GM19397 (cell line): ENCODE results near the gene BSDC1.
"Not testable (repeated sequence)": the region's sequence is repeated elsewhere in the genome, so short reads cannot be mapped to it uniquely, and the experiment has no call there.

Experiments
- ATAC-seq: cut with Tn5 transposase; IDR thresholded peaks from one replicate; pipeline ENCODE4 v1.9.1; 2021; ENCODE audit warnings: mild to moderate bottlenecking, moderate library complexity; ENCODE audit not compliant: unreplicated experiment

BSDC1 gene

DNA sequence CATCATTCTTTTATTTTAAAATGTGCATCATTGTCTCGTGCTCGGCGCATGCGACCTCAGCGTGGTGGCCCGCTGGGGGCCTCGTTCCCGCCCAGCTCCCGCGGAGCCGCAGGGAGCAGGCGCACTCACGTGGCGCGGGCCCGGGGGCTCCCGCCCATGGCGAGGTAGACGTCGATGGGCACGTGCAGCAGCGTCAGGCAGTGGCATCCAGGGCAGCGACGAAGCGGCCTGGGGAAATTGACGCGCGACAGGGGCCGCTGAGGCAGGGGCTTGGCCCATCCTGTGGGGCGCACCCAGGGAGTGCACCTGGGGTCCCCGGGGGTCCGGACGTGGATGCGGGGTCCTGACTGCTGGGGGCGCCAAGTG lies 33.0 kb downstream of the BSDC1 start:
- no peak for ATAC-seq

- ATAC-seq: no peak
These were observed 35.8 kb downstream of the BSDC1 start for GRCh38 chr1:32358435-32358834.

GRCh38 chr1:32357614-32358013 lies 36.6 kb downstream of the BSDC1 start:
- no peak for ATAC-seq

GRCh38 chr1:32356478-32356877 lies 37.8 kb downstream of the BSDC1 start:
- ATAC-seq: no peak

GRCh38 chr1:32355778-32356177 lies 38.5 kb downstream of the BSDC1 start:
- ATAC-seq: not testable (repeated sequence)

GRCh38 chr1:32353886-32354570 lies 40.2 kb downstream of the BSDC1 start:
- ATAC-seq: no peak

DNA sequence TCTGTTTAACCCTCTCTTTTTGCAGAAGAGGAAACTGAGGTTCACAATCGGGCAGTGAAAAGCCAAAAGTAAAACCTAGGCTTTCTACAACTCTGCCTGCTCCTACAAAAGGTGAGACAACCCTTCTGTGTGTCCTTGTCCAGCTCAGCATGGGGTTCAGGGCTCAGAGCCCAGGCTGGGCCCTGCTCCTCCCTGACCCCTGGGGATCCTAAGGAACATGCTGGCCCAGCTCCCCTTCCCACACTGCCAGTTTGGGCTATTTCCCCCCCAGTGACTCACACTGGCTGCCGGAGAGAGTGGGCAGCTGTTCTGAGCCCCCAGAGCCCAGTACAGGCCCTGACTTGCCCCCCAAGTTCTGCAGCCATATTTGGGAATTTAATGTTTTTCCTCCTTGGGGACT lies 40.8 kb downstream of the BSDC1 start:
- ATAC-seq: no peak

DNA sequence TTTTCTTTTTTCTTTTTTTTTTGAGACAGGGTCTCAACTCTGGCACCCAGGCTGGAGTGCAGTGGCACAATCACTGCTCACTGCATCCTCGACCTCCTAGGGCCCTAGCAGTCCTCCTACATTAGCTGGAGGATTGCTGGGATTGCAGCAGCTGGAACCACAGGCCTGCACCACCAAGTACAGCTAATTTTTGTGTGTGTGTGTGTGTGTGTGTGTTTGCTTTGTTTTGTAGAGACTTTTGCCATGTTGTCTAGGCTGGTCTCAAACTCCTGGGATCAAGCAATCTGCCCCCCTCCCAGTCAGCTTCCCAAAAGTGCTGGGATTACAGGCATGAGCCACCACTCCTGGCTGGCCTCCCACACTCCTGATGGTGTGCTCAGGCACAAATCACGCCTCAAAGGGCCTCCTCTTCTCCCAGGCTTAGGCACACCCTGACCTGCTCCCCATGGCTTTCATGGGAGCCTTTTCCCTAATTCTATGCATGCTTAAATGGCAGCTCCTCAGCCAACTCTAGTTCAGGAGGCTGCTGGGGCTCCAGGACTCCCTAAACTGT lies 41.3 kb downstream of the BSDC1 start:
- no peak for ATAC-seq

DNA sequence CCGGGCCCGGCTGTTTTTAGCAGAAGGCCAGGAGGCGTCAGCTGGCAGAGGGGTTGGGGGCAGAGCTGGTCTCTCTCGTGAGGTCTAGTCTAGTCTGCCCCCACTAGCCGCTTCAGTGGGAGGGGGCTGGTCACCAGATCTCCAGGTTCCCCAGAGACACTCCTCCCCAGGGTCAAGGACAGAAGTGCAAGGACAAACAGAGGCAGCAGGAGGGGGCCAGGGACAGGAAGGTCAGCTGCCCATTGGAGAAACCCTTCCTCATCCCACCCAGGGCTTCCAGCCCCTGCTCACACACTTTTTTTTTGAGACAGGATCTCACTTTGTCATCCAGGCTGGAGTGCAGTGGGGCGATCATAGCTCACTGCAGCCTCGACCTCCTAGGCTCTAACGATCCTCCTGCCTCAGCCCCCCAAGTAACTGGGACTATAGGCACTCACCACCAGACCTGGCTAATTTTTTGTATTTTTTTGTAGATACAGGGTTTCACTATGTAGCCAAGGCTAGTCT lies 41.9 kb downstream of the BSDC1 start:
- ATAC-seq: no peak

DNA sequence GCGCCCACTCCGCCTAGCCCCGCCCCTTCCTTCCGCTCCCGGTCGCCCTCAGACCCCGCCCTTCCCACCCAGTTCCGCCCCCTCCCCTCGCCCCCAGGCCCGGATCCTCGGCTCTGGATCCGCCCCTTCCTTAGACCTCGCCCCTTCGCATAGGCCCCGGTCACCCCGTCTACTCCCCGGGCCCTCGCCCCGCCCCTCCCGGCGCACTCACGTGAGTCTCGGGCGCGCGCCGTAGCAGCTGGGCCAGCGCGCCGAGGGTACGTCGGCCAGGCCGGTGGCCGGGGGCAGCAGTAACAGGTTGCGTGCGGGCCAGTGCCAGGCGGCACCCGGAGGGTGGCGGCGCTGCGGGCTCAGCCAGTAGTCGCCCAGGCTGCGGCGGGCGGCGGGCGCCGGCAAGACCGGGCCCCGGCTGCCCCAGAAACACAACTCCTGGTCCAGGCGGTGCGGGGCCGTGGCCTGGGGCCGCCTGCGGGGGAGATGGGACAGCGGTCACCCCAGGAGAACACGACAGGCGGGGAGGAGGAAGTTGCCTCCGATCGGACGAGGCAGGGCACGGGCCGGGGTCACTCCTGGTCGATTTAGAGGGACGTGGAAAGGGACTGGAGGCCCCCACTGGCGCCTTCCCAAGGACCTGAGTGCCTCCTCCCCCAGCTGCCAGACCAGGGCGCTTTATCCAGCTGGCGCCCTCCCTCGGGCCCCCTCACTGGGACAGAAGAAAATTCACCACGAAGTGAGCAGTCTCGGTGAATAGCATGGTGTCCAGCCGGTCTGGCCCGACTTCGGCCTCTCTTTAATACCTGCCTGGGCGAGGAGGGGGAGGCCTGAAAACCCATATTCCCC lies 42.6 kb downstream of the BSDC1 start:
- ATAC-seq: peak; percentile 88

GRCh38 chr1:32350785-32351398 lies 43.3 kb downstream of the BSDC1 start:
- ATAC-seq: peak; percentile 43

DNA sequence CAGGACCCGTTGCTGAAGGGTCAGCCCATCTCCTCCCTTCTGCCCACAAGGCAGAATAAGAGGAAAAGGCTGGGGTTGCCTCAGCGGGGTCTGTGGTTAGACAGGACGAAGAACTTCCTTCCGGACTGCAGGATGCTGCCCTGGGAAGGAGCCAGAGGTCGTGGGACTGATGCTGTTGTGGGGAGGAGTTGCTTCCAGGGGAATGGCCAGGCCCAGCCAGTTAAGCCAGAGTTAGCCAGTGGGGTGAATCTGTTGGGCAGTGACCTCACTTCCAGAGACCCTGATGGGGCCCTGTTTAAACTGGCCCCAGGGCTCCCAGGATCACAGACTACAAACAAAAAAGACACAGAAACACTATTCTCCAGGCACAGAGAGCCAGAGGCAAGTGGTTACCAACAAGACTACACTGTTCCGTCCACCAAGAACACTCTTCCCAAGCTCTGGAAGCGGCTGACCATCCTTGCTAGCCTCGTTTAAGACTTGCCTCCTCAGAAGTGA lies 45.0 kb downstream of the BSDC1 start:
- ATAC-seq: no peak

DNA sequence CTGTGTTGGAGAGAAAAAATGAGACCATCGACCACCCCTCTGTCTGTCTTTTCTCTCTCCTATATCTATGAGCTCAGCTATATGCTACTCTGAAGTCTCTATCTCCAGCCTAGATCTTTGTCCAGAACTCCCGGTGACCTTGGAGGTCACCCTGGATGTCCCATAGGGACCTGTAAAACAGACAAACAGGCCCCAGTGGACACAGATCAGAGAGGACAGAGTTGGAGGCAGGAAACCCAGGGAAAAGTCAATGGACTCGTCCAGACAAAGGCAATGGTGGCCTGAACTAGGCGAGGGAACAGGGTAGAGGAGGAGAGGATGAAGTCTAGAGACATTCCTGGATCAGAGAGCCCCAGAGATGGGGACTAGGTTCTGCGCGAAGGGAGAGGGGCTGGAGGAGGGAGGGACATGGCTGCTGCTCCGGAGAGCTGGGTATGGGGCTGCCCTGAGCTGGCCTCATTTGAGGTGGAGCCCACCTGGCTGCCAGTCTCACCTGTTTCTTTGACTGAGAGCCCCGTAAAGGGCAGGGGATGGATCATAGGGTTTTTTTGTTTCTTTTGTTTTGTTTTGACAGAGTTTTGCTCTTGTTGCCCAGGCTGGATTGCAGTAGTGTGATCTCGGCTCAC lies 47.6 kb downstream of the BSDC1 start:
- ATAC-seq: no peak

DNA sequence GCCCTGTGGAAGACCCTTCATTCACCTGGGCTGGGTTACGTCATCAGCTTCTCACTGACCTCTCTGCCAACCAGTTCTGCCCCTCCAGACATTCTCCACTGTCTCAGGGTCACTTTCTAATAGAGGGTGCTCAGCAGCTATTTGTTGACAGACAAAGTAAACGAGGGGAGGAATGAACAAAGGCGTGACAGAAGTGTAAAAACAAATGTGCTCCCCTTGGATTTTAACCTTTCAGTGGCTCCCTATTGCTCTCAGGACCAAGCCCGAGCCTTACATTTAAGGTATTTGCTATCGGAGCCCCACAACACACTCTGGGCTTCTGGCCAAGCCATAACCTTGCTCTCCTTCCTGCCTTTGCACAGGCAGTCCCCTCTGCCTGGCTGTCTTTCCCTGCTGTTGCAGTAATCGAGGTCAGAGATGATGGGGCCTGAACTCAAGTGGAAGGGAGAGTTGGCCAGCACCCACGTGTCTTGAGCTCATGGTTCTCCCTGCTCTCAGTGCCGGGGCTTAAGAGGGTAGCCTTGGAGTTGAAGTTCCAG lies 48.9 kb downstream of the BSDC1 start:
- no peak for ATAC-seq

DNA sequence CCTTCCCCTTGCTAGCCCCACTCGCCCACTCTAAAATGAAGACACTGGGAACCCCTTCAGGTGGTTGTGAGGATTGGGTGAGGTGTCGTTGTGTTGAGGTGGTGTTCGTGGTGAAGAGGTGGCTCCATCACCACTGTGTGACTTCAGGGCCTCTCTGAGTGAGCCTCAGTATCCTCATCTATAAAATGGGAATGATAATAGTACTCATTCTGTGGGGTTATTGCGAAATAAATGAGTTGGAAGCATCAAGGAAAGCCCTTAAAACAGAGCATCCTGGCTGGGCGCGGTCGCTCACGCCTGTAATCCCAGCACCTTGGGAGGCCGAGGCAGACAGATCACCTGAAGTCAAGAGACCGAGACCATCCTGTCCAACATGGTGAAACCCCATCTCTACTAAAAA lies 51.5 kb downstream of the BSDC1 start:
- no peak for ATAC-seq

DNA sequence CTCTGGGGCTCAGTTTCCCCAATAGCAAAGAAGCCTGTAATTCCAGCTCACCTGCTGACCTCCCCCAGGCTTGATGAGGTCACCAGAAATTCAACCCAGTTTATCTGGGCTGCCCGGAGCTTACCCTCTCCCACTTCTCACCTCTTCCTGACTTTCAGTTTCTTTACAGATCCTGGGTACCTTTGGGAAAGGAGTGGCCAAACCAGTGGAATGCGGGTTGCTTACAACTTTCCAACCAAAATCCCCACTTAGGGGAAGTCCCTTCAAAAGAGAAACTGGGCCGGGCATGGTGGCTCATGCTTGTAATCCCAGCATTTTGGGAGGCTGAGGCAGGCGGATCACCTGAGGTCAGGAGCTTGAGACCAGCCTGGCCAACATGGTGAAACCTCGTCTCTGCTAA lies 52.3 kb downstream of the BSDC1 start:
- no peak for ATAC-seq

DNA sequence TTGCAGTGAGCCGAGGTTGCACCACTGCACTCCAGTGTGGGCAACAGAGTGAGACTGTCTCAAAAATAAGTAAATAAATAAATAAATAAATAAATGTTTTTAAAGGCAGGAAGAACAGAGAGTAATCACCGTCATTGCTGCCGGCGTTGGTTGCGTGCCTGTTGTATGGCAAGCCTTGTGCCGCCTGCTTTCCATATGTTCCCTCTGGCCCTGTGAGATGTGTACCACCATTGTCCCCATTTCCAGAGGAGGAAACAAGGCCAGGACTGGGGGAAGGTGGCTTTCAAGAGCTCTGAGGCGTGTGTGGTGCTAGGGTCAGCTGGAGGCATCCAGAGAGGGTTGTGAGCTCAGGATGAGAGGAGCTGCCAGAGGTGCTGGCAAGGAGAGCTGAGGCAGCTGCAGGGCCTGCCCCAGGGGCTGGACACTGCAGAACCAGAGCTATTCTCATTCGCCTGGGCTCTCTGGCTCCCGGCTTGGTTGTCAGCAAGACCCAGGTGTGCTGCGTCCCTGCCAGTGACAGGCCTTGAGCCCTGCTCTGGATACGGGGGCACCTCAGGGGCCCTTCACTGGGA lies 53.0 kb downstream of the BSDC1 start:
- ATAC-seq: no peak

DNA sequence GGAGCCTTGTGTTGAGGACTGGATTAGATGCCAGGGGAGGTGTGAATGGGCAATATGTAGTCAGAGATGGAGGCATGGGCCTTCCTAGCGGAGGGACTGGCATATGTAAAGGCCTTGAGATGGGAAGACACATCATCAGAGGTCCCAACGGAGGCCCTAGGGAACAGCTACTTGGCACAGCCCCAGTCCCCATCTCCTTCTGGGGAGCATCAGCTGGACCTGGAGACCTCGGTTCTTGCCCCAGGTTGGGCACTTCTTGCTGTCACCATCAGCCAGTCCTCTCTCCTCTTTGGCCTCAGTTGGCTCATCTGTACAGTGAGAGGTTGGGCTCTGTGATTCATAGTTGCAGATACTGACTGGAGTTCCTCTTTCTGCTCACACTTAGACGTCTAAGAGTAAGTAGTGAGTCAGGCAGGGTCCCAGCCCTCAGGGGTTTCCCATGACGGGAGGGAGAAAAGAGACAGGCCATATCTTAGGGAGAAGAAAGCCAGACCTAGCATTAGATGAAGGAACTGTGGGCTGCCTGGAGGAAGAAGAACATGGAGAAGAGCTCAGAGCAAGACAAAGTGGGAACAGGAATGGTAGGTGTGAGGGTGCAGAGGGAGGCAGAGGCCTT lies 54.8 kb downstream of the BSDC1 start:
- no peak for ATAC-seq

DNA sequence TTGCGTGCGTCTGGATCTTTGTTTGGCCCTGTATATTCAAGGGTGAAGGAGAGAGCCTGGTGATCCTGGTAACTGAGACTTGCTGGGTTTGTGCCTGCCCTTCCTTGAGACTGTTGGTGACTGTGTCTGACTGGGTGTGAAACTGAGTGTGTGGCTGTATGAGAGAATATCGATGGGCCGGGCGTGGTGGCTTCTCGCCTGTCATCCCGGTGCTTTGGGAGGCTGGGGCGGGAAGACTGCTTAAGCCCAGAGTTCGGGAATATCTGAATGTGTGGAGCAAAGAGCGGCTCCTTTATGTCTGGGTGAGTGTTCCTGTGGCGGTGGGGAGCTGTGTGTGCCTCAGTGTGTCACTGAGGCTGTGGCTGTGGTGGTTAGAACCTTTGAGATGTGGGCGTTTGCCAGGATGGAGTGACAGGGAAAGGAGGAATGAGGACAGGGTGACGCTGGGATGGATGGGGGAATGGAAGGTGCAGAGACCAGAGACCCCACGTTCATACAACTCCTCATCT lies 55.5 kb downstream of the BSDC1 start:
- no peak for ATAC-seq
